ENCODE results near the gene GMPPA. TPM values are rescaled to one million over a fixed set of nuclear protein-coding genes. Genes with fewer than 3 reads are reported as not detected.

The GMPPA gene
- total RNA-seq, 4 donors from 2014 or later = 16.3 to 38.2 (median 18.2) TPM

DNA sequence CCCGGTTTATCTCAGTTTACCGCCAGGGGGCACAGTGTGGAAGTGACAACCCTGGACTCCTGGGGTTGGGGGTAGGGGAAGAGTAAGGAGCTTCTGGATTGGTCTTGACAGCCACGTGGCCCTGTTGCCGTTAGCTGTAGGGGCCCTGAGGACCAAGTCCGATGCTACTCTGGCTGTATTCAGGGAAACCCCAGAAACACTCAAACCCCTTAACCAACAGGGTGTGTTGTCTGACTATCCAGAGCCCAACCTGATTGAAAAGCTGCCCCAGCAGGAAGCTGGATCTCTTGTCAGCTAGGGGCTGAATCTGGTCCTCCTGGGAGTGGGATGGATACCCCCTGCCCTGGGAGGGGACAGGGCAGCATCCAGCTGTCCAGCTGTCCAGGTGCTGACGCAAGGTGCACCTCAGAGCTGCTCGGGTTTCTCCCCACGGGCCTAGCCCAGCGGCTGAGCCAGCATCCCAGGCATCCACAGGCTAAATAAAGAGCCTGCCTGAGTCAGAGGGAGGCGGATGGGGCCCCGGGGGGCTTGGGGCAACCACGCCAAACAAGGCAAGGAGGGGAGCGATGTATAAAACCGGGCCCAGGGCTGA, 3.1 kb upstream of the GMPPA start:
- TF ChIP-seq, protein P1, sequence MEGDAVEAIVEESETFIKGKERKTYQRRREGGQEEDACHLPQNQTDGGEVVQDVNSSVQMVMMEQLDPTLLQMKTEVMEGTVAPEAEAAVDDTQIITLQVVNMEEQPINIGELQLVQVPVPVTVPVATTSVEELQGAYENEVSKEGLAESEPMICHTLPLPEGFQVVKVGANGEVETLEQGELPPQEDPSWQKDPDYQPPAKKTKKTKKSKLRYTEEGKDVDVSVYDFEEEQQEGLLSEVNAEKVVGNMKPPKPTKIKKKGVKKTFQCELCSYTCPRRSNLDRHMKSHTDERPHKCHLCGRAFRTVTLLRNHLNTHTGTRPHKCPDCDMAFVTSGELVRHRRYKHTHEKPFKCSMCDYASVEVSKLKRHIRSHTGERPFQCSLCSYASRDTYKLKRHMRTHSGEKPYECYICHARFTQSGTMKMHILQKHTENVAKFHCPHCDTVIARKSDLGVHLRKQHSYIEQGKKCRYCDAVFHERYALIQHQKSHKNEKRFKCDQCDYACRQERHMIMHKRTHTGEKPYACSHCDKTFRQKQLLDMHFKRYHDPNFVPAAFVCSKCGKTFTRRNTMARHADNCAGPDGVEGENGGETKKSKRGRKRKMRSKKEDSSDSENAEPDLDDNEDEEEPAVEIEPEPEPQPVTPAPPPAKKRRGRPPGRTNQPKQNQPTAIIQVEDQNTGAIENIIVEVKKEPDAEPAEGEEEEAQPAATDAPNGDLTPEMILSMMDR (IDR thresholded peaks at IDR 0.05; ENCODE audit: low read depth) = no peak

DNA sequence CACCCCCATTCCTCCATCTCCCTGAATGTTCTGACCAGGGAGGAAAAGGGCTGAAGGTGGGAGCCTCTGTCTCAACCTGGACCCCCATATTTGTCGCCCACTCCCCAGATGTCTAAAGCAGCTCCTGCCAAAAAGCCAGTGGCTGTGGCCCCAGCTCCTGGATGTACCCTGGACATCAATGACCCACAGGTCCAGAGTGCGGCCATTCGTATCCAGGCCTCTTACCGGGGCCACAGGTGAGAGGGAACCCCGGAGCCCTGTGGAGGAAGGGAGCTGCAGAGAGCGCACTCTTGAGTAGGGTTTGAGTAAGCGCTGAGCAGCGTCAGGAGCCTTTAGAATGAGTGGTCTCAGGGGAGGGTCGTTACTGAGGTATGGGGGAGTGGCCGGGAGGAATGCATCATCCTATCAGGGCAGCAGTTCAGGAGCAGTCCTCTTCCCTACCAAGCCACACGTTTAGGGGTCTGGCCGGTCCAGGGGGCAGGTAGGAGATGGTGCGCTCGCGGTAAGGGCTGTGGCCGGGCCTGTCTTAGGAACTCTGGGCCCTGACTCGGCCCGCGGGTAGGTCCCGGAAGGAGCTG, 2.4 kb upstream of the GMPPA start:
- TF ChIP-seq, protein P1 (IDR thresholded peaks at IDR 0.05; ENCODE audit: low read depth) = no peak

DNA sequence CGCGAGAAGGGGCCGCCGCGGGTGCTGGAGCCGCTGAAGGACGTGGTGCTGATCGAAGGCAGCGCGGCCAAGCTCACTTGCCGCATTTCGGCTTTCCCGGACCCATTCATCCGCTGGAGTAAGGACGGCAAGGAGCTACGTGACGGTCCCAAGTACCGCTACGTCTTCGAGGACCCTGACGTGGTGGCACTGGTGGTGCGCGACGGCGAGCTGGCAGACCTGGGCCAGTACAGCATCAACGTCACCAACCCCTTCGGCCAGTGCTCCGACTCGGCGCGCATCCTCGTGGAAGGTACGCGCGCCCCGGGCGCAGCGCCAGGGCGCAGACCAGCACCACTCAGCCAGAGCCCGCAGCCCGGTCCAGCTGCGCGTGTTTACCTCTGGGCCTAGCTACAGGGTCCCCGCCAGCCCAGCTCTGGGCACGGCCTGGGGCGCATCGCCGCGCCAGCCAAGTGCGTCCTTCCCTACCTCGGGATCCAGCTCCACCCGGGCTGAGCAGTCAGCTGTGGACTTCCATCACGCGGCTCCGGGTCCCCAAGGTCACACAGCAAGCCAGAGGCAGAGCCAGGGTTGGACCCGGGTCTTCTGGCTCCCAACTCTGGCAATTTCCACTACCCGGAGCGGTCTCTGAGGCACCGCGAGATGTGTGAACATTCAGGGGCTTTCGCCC, 1.7 kb upstream of the GMPPA start:
- TF ChIP-seq, protein P1 (IDR thresholded peaks at IDR 0.05; ENCODE audit: low read depth) = no peak

DNA sequence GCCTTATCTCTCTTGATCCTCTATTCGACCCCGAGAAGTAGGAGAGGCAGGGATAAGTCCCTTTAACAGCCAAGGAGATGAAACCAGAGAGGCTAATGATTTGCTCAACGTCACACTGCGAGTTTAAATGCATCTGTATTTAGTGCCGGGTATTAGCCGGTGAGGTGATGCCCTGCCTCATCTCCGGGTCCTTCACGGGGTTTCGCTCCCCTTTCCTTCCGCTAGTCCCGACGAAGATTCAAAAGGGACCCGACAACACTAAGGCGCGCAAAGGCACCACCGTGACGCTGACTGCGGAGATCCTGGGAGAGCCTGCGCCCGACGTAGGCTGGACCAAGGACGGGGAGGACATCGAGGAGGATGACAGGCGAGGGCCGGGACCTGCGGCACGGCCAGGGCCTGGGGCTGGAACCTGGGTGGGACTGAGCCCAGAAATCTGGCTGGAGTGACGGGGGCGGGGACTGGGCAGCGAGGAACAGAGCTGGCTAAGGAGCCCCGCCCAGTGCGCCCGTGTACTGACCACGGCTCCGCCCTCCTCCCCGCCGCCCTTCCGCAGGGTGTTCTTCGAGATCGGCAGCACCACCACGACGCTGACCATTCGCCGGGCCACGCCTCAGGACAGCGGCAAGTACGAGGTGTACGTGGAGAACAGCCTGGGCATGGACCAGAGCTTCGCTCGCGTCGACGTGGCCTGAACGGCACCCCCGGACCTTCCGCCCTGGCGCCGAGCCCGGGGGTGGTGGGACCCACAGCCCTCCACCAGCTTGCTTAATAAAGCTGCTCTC, 1.0 kb upstream of the GMPPA start:
- TF ChIP-seq, protein P1 (IDR thresholded peaks at IDR 0.05; ENCODE audit: low read depth) = no peak

DNA sequence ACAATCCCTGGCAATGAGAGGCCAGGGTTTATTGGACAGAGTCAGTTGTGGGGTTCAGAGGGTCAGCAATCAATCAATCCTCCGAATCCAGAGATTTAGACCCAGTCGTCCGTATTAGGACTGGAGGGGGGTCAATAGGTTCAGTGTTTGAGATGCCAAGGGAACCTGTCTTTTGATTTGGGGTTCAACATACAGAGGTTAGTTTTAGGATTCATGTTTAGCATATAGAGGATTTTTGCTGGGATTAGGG, 292 bp downstream of the GMPPA start:
- TF ChIP-seq, protein P1 (IDR thresholded peaks at IDR 0.05; ENCODE audit: low read depth) = no peak

DNA sequence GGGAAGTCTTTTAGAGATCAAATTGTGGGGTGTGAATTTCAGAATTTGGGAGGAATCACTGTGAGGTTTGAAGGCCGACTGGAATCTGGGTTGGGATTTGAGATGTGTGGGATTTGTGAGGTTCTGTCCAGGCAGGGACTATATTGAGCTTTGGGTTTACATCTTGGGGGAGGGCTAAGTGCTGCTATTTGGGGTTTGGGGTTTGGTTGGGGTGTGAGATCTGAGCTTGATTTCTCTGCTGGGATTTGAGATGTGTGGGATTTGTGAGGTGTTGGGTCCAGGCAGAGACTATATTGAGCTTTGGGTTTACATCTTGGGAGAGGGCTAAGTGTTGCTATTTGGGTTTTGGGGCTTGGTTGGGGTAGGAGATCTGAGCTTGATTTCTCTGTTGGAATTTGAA, 864 bp downstream of the GMPPA start:
- TF ChIP-seq, protein P1 (IDR thresholded peaks at IDR 0.05; ENCODE audit: low read depth) = no peak

DNA sequence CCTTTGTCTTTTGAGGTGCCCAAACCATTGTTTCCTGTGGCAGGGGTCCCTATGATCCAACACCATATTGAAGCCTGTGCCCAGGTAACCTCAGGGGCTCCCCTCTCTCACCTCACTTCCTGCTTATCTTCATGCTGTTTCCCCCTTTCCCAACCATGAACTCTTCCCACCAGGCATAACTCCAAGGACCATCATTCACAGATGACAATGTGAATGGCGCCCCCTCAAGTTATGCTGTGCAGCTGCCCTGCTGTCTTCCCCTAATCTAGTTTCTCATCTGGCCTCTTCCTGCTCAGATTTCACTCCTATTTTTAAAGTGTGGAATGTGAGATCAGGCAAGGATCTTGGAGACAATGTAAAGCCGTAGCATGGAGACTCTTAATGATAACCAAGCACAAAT, 1.4 kb downstream of the GMPPA start:
- TF ChIP-seq, protein P1 (IDR thresholded peaks at IDR 0.05; ENCODE audit: low read depth) = no peak

Measured in subcutaneous adipose tissue (tissue), 4 donors.